ENCODE data around the gene CRYL1.

Gene CRYL1

DNA sequence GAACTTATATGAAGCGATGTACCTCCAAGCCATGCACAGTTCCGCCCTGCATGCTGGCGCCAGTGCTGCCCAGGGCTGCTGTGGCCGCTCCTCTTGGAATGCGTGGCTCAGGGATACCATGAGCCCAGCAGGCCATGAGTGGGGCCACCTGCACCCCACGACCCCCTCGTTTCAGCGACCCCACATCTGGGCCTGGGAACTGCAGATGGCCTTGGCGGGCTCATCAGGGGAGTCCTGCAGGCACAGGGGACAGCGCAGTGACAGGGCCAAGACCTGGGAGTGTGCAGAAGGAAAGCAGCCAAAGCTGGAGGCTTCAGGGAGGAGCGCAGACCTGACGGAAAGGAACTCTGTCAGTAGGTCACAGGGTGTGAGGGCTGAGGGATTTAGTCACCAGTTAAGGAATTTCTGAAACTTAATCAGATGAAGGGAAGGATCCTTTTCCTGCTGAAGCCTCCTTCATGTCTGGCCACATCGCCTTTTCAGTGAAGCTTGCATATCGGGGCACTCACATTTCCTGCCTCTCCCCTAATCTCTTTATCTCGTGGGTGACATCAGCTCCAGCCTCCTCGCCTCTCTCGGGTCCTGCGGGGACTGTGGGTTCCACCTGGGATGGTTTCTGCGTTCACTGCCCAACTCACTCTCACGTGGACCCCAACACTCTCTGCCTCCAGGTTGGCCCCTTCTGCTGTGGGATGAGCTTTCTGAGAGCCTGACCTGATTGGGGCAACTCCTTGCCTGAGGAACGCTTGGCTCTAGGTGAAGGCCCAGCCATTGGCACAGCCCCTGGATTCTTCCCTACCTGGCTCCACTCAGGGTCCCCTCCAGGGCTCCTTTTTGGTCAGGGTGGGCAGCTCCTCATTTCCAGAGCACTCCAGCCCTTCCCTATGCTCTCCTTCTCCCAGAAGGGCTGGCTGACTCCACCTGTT is 123.5 kb downstream of the CRYL1 start:
- TF ChIP-seq, protein P1, sequence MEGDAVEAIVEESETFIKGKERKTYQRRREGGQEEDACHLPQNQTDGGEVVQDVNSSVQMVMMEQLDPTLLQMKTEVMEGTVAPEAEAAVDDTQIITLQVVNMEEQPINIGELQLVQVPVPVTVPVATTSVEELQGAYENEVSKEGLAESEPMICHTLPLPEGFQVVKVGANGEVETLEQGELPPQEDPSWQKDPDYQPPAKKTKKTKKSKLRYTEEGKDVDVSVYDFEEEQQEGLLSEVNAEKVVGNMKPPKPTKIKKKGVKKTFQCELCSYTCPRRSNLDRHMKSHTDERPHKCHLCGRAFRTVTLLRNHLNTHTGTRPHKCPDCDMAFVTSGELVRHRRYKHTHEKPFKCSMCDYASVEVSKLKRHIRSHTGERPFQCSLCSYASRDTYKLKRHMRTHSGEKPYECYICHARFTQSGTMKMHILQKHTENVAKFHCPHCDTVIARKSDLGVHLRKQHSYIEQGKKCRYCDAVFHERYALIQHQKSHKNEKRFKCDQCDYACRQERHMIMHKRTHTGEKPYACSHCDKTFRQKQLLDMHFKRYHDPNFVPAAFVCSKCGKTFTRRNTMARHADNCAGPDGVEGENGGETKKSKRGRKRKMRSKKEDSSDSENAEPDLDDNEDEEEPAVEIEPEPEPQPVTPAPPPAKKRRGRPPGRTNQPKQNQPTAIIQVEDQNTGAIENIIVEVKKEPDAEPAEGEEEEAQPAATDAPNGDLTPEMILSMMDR (IDR thresholded peaks at IDR 0.05; ENCODE audit: insufficient read depth, low read depth, low read length, missing control alignments), result no peak
- H3K4me3 ChIP-seq (ENCODE audit: low read depth, low read length), result no peak overlapping the region
- no peak for DNase-seq (ENCODE audit: low read depth)

DNA sequence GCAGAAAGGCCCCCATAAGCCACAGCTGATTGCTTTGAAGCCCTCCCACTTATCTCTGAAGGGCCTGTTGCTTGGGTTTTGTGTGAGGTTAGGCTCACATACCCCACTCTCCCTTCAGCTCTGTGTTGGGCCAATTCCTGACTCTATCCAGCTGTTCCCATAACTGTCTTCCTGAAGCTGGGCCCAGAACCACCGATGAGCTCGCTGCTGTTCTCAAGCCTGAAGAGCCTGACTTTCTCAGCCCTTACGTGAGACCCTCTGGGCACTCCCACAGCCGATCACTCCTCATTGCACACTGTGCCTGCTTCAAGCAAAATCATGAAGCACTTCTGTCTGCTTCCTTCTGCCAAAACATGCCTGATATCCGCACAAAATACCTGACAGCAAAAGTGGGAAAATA is 124.1 kb downstream of the CRYL1 start:
- TF ChIP-seq, protein P1 (IDR thresholded peaks at IDR 0.05; ENCODE audit: insufficient read depth, low read depth, low read length, missing control alignments), result no peak
- no peak overlapping the region for H3K4me3 ChIP-seq (ENCODE audit: low read depth, low read length)
- DNase-seq (ENCODE audit: low read depth), result no peak

DNA sequence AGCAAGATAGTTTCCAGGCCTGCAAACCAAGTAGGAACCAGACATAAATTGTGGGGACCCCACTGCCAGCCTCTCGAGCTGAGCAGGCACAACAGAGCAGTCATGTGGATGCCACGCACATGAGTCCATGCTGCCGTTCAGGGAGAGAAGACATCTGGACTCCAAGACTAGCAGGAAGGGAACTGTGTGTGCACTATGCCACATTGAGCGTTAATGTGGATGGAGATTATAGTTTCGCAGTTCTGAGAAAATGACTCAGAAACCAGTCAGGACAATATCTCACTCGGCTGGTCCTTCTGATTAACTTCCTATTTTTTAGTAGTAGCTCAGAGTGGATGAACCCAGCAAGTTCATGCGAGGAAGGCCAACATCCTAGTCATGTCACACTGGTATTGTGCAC is 124.9 kb downstream of the CRYL1 start:
- DNase-seq (ENCODE audit: low read depth), result no peak
- TF ChIP-seq, protein P1 (IDR thresholded peaks at IDR 0.05; ENCODE audit: insufficient read depth, low read depth, low read length, missing control alignments), result no peak
- H3K4me3 ChIP-seq (ENCODE audit: low read depth, low read length), result no peak overlapping the region

DNA sequence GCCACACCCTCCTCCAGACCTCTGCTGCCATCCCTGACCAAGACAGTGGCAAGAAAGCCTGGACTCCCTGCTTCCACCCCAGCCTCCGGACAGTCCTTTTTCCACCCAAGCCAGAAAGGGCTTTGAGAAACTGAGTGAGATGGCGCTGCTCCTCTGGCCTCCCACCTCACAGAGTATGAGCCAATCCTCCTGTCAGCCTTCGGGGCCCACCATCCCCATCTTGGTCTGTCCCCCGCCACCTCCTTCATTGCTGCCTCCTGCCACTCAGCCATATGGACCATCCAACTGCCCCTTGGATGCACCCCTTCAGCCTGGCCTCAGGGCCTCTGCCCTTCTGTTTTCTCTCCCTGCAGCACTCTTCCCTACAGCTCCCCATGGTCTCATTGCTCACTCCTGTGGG is 125.7 kb downstream of the CRYL1 start:
- TF ChIP-seq, protein P1 (IDR thresholded peaks at IDR 0.05; ENCODE audit: insufficient read depth, low read depth, low read length, missing control alignments), result no peak
- H3K4me3 ChIP-seq (ENCODE audit: low read depth, low read length), result no peak overlapping the region

DNA sequence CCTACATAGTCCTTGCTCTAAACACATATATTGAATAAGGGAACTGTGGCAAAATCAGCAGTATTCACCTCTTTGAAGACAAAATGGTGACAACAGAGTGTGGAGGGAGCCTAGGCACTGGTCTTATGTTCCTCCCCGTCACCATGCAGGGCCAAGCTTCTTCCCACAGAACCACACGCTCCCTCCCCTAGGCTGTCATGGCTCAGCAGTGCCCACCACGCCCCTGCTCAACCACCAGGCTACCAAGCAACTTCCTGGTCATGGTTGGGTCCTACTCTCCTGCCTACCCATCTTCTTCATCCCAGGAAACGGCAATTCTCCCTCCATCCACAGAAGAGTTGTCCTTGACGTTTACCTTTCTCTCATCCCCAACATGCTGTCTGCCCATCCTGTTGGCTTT is 126.1 kb downstream of the CRYL1 start:
- DNase-seq (ENCODE audit: low read depth), result no peak
- TF ChIP-seq, protein P1 (IDR thresholded peaks at IDR 0.05; ENCODE audit: insufficient read depth, low read depth, low read length, missing control alignments), result no peak
- no peak overlapping the region for H3K4me3 ChIP-seq (ENCODE audit: low read depth, low read length)

More for the DNA sequence above, 125.7 kb downstream of the CRYL1 start:
- DNase-seq (ENCODE audit: low read depth), result no peak

DNA sequence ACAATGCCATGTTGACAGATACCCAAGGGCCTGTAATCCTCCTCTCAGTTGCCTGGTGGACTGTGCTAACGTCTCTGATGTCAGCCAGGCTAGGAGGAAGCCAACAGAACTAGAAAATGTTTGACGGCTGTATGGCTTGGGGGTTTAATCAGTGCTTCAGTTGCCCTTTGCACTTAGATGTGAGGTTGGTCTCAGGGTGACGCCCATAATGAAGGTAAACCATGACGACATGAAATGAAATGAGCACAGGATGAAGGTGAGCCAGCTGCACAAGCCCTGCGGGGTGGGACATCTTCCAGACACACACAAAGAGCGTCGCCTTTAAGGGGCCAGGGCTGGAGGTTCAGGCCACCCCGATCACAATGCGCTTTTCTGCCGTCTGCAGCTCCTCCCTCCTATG is 127.2 kb downstream of the CRYL1 start:
- no peak overlapping the region for H3K4me3 ChIP-seq (ENCODE audit: low read depth, low read length)
- no peak for DNase-seq (ENCODE audit: low read depth)
- TF ChIP-seq, protein P1 (IDR thresholded peaks at IDR 0.05; ENCODE audit: insufficient read depth, low read depth, low read length, missing control alignments), result no peak
